Panc1 (cell line): ENCODE results near the gene GALNT9. TPM values are rescaled to one million over a fixed set of nuclear protein-coding genes. Genes with fewer than 3 reads are reported as not detected.

ENCODE experiments used
- ATAC-seq: fragments of 200-7000 bp; cut with Tn5 transposase; 2 replicates; pipeline ENCODE4 v1.9.1; 2020; ENCODE audit warnings: mild to moderate bottlenecking, moderate library complexity
- BruUV-seq: library from RNA; stranded (reverse); fragments of 400-500 nt; replicated peaks from 2 replicates; lab custom pipeline; 2021; lab: Mats Ljungman, UMichigan
- CTCF ChIA-PET: fragments of 300-600 bp; sonication (Branson Sonifier 250); formaldehyde crosslinking; loops from one replicate; lab custom pipeline; 2022; ENCODE audit warnings: antibody characterized with exemption; lab: Charles Lee
- POLR2A ChIA-PET: fragments of 300-600 bp; sonication (Branson Sonifier 250); formaldehyde crosslinking; loops from one replicate; lab custom pipeline; 2022; ENCODE audit warnings: antibody characterized with exemption; lab: Charles Lee
- DNase-seq: peaks from one replicate; pipeline ENCODE4 v3.0.0-alpha.2; 2010; ENCODE audit warnings: low read depth, low spot score
- H3K27ac ChIP-seq: 2 replicates; pipeline ENCODE4 v1.5.1; 2011; ENCODE audit warnings: mild to moderate bottlenecking, low read length, inconsistent platforms
- H3K27me3 ChIP-seq: fragments of 200-500 bp; sonication (Bioruptor generic); 2 replicates; pipeline ENCODE4 v1.6.0; 2014; ENCODE audit warnings: low read length, inconsistent platforms; ENCODE audit not compliant: control insufficient read depth, insufficient read depth
- H3K36me3 ChIP-seq: fragments of 200-500 bp; sonication (Bioruptor generic); 2 replicates; pipeline ENCODE4 v1.5.1; 2014; ENCODE audit warnings: inconsistent platforms, mild to moderate bottlenecking, low read length, moderate library complexity; ENCODE audit not compliant: control insufficient read depth, insufficient read depth
- H3K4me1 ChIP-seq: 2 replicates; pipeline ENCODE4 v1.5.1; 2011; ENCODE audit warnings: inconsistent platforms, mild to moderate bottlenecking, low read length, moderate library complexity; ENCODE audit not compliant: control insufficient read depth, insufficient read depth
- H3K4me3 ChIP-seq, 2 experiments: 2 replicates each; pipeline ENCODE4 v1.5.1; 2011 to 2012; ENCODE audit warnings: low read depth in 2 of 2, low read length in 2 of 2, mild to moderate bottlenecking in 2 of 2, inconsistent platforms in 1 of 2, moderate library complexity in 1 of 2
- H3K9me3 ChIP-seq: fragments of 200-500 bp; sonication (Bioruptor generic); 2 replicates; pipeline ENCODE4 v1.5.1; 2014; ENCODE audit warnings: low read depth, mild to moderate bottlenecking, inconsistent platforms, low read length, moderate library complexity; ENCODE audit not compliant: control insufficient read depth, insufficient read depth
- POLR2AphosphoS5 ChIP-seq: IDR thresholded peaks from 2 replicates; pipeline ENCODE4 v1.6.1; 2012; ENCODE audit warnings: mild to moderate bottlenecking, low read depth, low read length, moderate library complexity
- SIN3A ChIP-seq: IDR thresholded peaks from 2 replicates; pipeline ENCODE4 v1.6.1; 2012; ENCODE audit warnings: low read depth, mild to moderate bottlenecking, low read length, moderate library complexity, borderline replicate concordance; ENCODE audit not compliant: insufficient read depth
- TCF7L2 ChIP-seq: IDR thresholded peaks from 2 replicates; pipeline ENCODE4 v1.6.1; 2011; ENCODE audit warnings: mild to moderate bottlenecking, low read depth, low read length, inconsistent platforms
- in situ Hi-C: cut with HindIII; loops from 2 replicates; pipeline ENCODE4 v1.10.0; 2016; ENCODE audit warnings: low sequenced_read_pairs, low pct_unique_long_range_greater_than_20kb
- intact Hi-C: fragments of 100-400 bp; cut with micrococcal nuclease; formaldehyde crosslinking; loops from one replicate; pipeline ENCODE4 v1.10.0; 2022; ENCODE audit not compliant: unreplicated experiment
- total RNA-seq: library from RNA; stranded (reverse); gene quantifications from one replicate; pipeline ENCODE4 v1.2.1, GENCODE V29; 2021; ENCODE audit not compliant: unreplicated experiment
- TF ChIP-seq, protein P1 (sequence below), 2 experiments: IDR thresholded peaks; 2 replicates each; pipeline ENCODE4 v1.6.1; 2011 to 2012; ENCODE audit warnings: low read depth in 2 of 2, control low read depth in 1 of 2, low read length in 1 of 2, mild to moderate bottlenecking in 1 of 2, moderate library complexity in 1 of 2; ENCODE audit not compliant: insufficient read depth in 1 of 2
- TF ChIP-seq, protein P2 (sequence below): fragments of 450-650 bp; IDR thresholded peaks from 2 replicates; pipeline ENCODE4 v1.5.1; 2017; ENCODE audit warnings: mild to moderate bottlenecking

The GALNT9 gene
- total RNA-seq, 1 experiment from 2014 or later, result 0.33 TPM

DNA sequence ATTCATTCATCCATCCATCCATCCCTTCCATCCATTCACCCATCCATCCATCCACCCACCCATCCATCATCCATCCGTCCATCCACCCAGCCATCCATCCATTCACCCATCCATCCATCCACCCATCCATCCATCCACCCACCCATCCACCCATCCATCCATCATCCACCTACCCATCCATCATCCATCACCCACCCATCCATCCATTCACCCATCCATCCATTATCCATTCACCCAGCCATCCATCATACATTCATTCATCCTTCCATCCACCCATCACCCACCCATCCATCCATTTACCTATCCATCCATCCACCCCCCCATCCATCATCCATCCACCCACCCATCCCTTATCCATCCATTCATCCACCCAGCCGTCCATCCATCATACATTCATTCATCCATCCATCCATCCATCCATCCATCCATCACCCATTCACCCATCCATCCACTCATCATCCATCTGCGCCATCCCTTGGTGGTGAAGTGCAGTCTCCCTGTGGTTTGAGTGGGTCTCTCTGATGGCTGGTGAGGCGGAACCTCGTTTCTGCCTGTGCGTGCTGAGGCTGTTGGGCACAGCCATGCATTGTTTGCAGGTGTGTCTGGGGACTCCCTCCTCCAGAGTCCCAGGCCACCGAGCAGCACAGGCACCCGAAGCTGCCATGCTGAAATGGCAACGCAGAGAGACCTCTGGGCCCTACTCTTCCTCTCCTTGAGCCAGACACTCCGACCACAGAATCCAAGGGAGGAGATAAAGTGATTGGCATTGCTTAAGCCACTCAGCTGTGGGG, 162.4 kb downstream of the GALNT9 start:
- ChIA-PET POLR2A (no interaction called here), CTCF (no interaction called here)
- in situ Hi-C loops (no loop called here), intact Hi-C loops (no loop called here)
- Histone ChIP-seq H3K27ac (no peak overlapping the region), H3K4me3 (no peak overlapping the region), H3K36me3 (no peaks in the 10 kb centered on the region), H3K27me3 (no peaks in the 10 kb centered on the region), H3K9me3 (no peaks in the 10 kb centered on the region), H3K4me1 (peaks cover 13% of the 10 kb centered on the region)
- no TSS peak for BruUV-seq
- no peak for TF ChIP-seq POLR2AphosphoS5
- TF ChIP-seq TCF7L2, result no peak
- TF ChIP-seq, protein P1, sequence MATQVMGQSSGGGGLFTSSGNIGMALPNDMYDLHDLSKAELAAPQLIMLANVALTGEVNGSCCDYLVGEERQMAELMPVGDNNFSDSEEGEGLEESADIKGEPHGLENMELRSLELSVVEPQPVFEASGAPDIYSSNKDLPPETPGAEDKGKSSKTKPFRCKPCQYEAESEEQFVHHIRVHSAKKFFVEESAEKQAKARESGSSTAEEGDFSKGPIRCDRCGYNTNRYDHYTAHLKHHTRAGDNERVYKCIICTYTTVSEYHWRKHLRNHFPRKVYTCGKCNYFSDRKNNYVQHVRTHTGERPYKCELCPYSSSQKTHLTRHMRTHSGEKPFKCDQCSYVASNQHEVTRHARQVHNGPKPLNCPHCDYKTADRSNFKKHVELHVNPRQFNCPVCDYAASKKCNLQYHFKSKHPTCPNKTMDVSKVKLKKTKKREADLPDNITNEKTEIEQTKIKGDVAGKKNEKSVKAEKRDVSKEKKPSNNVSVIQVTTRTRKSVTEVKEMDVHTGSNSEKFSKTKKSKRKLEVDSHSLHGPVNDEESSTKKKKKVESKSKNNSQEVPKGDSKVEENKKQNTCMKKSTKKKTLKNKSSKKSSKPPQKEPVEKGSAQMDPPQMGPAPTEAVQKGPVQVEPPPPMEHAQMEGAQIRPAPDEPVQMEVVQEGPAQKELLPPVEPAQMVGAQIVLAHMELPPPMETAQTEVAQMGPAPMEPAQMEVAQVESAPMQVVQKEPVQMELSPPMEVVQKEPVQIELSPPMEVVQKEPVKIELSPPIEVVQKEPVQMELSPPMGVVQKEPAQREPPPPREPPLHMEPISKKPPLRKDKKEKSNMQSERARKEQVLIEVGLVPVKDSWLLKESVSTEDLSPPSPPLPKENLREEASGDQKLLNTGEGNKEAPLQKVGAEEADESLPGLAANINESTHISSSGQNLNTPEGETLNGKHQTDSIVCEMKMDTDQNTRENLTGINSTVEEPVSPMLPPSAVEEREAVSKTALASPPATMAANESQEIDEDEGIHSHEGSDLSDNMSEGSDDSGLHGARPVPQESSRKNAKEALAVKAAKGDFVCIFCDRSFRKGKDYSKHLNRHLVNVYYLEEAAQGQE (IDR thresholded peaks at IDR 0.05; ENCODE audit: insufficient read depth in 1 of 2, low read depth in 2 of 2, low read length in 1 of 2), result no peak
- TF ChIP-seq SIN3A, result no peak
- TF ChIP-seq, protein P2, sequence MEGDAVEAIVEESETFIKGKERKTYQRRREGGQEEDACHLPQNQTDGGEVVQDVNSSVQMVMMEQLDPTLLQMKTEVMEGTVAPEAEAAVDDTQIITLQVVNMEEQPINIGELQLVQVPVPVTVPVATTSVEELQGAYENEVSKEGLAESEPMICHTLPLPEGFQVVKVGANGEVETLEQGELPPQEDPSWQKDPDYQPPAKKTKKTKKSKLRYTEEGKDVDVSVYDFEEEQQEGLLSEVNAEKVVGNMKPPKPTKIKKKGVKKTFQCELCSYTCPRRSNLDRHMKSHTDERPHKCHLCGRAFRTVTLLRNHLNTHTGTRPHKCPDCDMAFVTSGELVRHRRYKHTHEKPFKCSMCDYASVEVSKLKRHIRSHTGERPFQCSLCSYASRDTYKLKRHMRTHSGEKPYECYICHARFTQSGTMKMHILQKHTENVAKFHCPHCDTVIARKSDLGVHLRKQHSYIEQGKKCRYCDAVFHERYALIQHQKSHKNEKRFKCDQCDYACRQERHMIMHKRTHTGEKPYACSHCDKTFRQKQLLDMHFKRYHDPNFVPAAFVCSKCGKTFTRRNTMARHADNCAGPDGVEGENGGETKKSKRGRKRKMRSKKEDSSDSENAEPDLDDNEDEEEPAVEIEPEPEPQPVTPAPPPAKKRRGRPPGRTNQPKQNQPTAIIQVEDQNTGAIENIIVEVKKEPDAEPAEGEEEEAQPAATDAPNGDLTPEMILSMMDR, result no peak
- ATAC-seq (no peak), DNase-seq (no peak)

DNA sequence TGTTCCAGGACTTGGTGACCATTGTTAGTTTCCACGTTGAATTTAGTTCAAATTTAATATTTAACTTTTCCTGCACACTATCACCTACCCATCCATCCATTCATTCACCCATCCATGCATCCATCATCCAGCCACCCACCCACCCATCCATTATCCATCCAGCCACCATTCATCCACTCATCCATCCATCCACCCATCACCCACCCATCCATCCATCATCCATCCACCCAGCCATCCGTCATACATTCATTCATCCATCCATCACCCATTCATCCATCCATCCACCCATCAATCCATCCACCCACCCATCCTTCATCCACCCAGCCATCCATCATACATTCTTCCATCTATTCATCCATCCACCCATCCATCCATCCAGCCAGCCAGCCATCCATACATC, 163.3 kb downstream of the GALNT9 start:
- no peak for DNase-seq
- Histone ChIP-seq H3K9me3 (no peaks in the 10 kb centered on the region), H3K27ac (no peak overlapping the region), H3K27me3 (no peaks in the 10 kb centered on the region), H3K36me3 (no peaks in the 10 kb centered on the region), H3K4me1 (peaks cover 13% of the 10 kb centered on the region), H3K4me3 (no peak overlapping the region)
- ChIA-PET POLR2A (no interaction called here), CTCF (no interaction called here)
- no peak for ATAC-seq
- in situ Hi-C loops, result no loop called here
- TF ChIP-seq, protein P2, result no peak
- TF ChIP-seq POLR2AphosphoS5 (no peak), SIN3A (no peak)
- intact Hi-C loops, result no loop called here
- BruUV-seq, result no TSS peak
